ENCODE measurements around the gene HLA-DOB.
A peak's percentile ranks its signal among the peaks of the same experiment; 100 is the strongest.
"Not testable (repeated sequence)": the region's sequence is repeated elsewhere in the genome, so short reads cannot be mapped to it uniquely, and the experiment has no call there.

HLA-DOB gene

DNA sequence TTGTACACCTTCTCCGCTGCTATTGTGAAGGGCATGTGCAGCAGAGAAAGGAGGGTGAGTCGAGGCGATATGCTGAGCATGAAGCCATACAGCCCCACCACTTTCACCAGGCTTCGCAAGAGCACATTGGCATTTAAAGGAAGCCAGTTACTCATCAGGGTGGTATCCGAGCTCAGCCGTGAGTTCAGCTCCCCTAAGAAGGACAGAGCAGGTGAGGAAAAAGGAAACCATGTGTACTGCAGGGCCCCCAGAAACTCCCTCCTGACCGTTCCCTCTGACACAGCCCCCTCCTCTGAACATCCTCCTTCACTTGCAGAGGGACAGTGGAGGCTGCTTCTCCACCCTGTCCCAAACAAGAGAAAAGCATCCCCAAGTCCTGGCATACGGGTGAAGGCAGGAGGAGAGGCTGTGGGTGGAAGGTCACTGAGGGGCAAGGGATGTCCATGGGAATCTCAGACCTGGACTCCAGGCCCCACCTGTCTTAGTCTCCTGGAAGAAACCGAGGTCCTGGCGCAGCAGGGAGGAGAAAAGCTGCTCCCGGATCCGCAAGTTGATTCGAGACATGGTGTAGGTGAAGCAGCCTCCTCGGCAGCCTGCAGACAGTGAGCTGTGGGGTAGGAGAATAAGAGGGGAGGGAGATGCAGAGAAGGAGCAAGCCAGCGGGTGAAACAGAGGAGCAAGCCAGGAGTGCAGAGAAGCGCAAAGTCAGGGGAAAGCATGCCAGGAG is 18.5 kb upstream of the HLA-DOB start:
- Mint-ChIP-seq H3K27me3 (no peaks in the 10 kb centered on the region), H3K4me3 (peak overlapping the region; percentile 79 to 86), H3K9me3 (no peaks in the 10 kb centered on the region), H3K4me1 (peaks cover 84% of the 10 kb centered on the region), H3K27ac (peak overlapping the region; percentile 55 to 77)
- no peak for ATAC-seq
- DNase-seq = no peak

DNA sequence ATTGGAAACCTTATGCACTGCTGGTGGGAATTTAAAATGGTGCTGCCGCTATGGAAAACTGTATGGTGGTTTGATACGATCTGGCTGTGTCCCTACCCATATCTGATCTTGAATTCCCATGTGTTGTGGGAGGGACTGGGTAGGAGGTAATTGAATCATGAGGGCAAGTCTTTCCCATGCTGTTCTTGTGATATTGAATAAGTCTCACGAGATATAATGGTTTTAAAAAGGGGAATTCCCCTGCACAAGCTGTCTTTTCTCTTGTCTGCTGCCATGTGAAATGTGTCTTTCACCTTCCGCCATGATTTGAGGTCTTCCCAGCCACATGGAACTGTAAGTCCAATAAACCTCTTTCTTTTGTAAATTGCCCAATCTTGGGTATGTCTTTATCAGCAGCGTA is 16.9 kb upstream of the HLA-DOB start:
- peak overlapping the region; percentile 28 to 57 for H3K27ac Mint-ChIP-seq
- no peaks in the 10 kb centered on the region for H3K27me3 Mint-ChIP-seq
- peaks cover 86% of the 10 kb centered on the region for H3K4me1 Mint-ChIP-seq
- H3K4me3 Mint-ChIP-seq = peak overlapping the region; percentile 8 to 38
- ATAC-seq = no peak
- H3K9me3 Mint-ChIP-seq = no peaks in the 10 kb centered on the region
- no peak for DNase-seq

DNA sequence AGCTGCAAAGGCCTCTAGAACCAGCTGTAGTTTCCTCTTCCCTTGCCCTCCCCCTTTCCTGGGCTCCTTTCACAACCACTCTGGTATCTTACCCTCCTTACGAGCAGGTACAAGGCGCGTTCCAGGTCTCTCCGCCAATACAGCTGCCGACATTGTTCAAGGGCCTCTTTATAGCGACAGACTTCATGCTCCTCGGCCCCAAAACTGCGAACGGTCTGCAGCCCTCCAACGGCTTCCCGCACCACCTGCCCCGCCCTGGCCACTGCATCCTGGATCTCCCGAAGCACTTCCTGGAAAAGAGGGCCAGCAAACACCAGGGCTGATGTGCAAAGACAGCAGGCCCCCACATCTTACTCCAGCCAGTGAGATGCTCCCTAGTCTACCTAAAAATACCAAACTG is 15.7 kb upstream of the HLA-DOB start:
- no peak overlapping the region for H3K27ac Mint-ChIP-seq
- peaks cover 93% of the 10 kb centered on the region for H3K4me1 Mint-ChIP-seq
- H3K9me3 Mint-ChIP-seq = no peaks in the 10 kb centered on the region
- no peaks in the 10 kb centered on the region for H3K27me3 Mint-ChIP-seq
- ATAC-seq = no peak
- DNase-seq = no peak
- H3K4me3 Mint-ChIP-seq = no peak overlapping the region

DNA sequence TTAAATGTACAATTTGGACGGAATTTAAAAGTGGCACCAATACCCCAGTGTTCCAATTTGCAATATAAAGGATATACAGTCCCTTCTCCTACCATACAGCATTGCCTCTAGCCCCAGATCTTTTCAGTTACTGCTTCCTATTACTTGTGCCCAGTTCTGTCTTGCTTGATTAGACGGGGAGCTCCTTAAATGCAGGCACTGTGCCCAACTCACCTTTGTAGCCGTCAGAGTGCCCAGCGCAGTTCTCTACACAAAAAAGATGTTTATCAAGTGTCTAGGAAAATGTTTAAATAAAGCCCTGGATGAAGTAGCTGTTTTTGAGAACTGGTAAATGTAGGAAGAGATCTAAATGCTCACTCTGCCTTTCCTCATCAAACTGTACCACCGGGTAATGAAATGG is 14.1 kb upstream of the HLA-DOB start:
- H3K27ac Mint-ChIP-seq = peak overlapping the region in 1 of 2 donors; percentile 3

DNA sequence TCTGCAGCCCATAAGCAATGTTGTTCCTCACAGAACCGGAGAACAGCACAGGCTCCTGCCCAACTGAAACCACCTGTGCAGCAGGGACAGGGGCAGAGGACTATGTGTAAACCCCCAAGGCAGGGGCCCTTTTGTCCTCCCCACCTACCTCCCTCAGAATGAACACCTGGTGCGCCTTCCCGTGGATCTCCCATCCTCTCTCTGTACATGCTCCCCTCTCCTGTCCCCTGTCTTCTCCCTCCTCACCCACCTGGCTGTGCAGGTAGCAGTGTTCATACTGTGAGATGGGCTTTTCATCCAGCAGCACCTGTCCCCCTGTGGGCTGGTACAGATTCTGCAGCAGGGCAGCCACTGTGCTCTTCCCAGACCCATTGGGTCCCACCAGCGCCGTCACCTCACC is 13.2 kb upstream of the HLA-DOB start:
- no peak for ATAC-seq
- Mint-ChIP-seq H3K9me3 (no peaks in the 10 kb centered on the region), H3K4me1 (peaks cover 82% of the 10 kb centered on the region), H3K27me3 (no peaks in the 10 kb centered on the region), H3K27ac (peak overlapping the region in 1 of 2 donors; percentile 71), H3K4me3 (no peak overlapping the region)
- no peak for DNase-seq

More for the DNA sequence above, 14.1 kb upstream of the HLA-DOB start:
- ATAC-seq (no peak), DNase-seq (no peak)
- no peaks in the 10 kb centered on the region for H3K9me3 Mint-ChIP-seq
- H3K27me3 Mint-ChIP-seq = no peaks in the 10 kb centered on the region
- H3K4me3 Mint-ChIP-seq = no peak overlapping the region
- H3K4me1 Mint-ChIP-seq = peaks cover 91% of the 10 kb centered on the region

DNA sequence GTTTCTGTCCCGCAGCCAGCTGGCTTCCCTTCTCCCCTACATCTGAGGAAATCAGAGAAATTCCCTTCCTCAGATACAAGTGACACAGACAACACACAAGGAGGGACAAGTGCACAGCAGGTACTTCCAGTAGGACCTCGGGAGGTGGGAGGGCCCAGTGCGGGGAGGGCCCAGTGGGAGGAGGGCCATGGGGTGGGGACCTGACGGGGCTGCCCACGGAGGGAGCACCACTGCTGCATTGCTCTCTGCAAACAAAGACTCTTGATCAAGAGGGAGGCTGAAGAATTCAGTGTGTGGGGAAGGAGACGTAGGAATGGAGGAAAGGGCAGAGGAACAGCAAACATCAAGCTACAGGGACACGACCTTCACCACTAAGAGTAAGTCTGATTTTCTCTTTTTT is 12.7 kb upstream of the HLA-DOB start:
- no peak for DNase-seq
- no peaks in the 10 kb centered on the region for H3K27me3 Mint-ChIP-seq
- no peak for ATAC-seq
- H3K4me1 Mint-ChIP-seq = peaks cover 77% of the 10 kb centered on the region
- H3K27ac Mint-ChIP-seq = peak overlapping the region in 1 of 2 donors; percentile 74
- H3K9me3 Mint-ChIP-seq = no peaks in the 10 kb centered on the region
- no peak overlapping the region for H3K4me3 Mint-ChIP-seq

DNA sequence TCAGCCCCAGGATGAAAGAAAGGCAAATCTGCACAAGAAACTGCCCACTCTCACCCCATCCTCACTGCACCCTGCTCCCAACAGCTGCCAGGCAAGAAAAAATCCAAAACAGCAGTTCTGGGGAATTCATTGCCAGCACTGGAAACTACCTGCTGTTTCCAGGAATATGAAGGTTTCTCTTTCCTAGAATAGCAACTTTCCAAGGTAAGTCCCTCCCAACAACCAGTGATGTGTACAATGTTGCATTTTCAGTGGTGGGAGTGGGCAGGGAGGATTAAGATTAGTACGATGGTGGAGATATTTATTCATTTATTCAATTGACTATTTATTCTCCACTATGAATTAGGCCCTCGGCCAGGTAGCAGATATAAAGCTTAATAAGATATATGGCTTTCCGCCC is 10.2 kb upstream of the HLA-DOB start:
- Mint-ChIP-seq H3K4me1 (peaks cover 52% of the 10 kb centered on the region), H3K27me3 (no peaks in the 10 kb centered on the region), H3K4me3 (no peak overlapping the region), H3K9me3 (no peaks in the 10 kb centered on the region), H3K27ac (peak overlapping the region in 1 of 2 donors; percentile 13)
- no peak for DNase-seq
- no peak for ATAC-seq

DNA sequence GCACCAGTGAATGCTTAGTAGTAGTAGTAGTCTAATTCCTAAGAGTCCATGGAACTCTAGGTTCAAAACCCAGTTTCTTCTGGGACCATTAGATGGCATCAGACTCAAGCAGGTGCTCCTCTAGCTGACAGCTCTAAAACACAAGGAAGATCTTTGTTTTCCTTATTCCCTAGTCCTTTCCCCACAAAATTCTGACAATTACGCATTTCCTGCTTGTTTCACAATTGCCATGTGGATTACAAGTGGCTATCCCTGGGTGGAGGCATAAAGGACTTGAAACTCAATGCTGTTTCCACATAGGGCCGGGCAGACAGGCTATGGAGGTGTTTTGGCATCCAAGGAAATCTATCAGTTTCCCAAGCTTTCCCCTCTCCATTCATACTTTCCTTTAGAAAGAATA is 9.2 kb upstream of the HLA-DOB start:
- DNase-seq (no peak), ATAC-seq (no peak)
- peaks cover 43% of the 10 kb centered on the region for H3K4me1 Mint-ChIP-seq
- H3K27ac Mint-ChIP-seq = peak overlapping the region in 1 of 2 donors; percentile 26
- no peak overlapping the region for H3K4me3 Mint-ChIP-seq
- no peaks in the 10 kb centered on the region for H3K27me3 Mint-ChIP-seq
- no peaks in the 10 kb centered on the region for H3K9me3 Mint-ChIP-seq

DNA sequence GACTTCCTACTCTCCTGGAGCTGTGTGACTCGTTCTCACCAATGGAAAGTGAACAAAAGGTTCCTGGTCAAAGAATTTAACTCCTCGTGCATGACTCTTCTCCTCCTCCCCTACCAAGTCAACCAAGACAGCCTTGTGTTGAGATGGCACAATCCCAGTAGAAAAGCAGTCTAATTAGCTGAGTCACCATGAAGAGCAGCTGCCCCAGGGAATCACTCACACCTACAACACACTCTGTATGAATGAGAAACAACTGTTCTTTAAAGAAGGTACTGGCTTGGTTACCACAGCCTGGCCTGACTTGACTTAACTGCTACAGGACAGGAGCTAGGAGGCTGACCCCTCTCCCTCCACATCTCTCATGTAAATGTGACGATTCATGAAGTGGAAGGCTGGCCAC is 2.9 kb upstream of the HLA-DOB start:
- Mint-ChIP-seq H3K4me3 (no peak overlapping the region), H3K27ac (no peak overlapping the region), H3K27me3 (no peaks in the 10 kb centered on the region), H3K4me1 (peaks cover 11% of the 10 kb centered on the region), H3K9me3 (no peaks in the 10 kb centered on the region)
- ATAC-seq (no peak), DNase-seq (no peak)

DNA sequence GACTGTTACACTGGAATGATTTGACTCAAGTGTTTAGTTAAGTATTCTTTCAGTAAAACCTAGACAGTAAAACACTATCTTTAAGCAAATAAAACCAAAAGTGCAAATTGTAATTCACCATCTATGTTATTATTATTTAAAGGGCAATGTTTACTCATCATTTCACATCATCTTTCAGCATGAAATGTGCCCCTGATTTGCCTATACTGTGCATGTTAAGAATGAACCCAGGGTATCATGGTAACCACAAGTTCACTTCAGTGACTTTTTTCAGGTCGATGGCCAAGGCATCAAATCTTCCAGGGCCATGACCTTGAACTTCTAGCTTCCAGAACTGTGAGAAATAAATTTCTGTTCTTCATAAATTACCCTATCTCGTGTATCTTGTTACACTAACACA is 2.1 kb upstream of the HLA-DOB start:
- DNase-seq = no peak
- Mint-ChIP-seq H3K9me3 (no peaks in the 10 kb centered on the region), H3K4me3 (no peak overlapping the region), H3K27me3 (no peaks in the 10 kb centered on the region), H3K4me1 (peaks cover 11% of the 10 kb centered on the region), H3K27ac (no peak overlapping the region)
- no peak for ATAC-seq

DNA sequence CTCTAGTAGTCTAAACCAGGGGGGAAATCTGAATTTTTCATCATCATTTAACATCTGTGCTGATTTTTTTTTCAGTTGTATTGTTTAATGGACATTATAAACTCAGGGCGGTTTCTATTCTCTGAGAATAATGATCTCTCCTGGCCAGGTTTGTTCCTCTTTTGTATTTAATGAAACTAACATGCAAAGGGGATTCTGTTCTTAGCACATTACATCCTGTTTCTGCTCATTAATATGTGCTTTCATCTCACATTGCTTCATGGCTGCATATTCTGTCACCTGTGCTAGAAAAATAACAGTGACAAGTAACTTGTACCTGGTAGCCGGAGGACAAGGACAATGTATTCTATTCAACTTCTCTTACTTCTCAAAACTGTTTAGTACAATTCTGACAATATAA is 806 bp downstream of the HLA-DOB start:
- DNase-seq (no peak), ATAC-seq (no peak)
- Mint-ChIP-seq H3K27ac (no peak overlapping the region), H3K4me3 (no peak overlapping the region), H3K27me3 (no peaks in the 10 kb centered on the region), H3K9me3 (no peaks in the 10 kb centered on the region), H3K4me1 (peaks cover 11% of the 10 kb centered on the region)

DNA sequence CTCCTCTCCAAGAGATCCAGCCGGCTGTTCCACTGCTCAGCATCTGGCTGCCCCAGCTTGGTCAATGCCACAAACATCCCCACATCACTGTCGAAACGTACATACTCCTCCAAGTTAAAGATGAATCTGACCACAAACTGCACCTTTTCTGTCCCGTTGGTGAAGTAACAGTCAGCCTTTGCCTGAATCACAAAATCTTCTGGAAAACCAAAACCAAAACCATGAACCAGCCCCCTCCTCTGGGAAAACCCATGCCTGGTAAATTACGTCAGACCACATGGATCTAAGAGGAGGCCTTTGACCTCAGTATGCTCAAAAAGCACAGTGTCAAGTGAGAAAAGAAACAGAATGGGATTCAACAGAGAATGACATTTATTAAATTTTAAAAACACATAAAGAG is 1.7 kb downstream of the HLA-DOB start:
- ATAC-seq = no peak
- H3K27me3 Mint-ChIP-seq = no peaks in the 10 kb centered on the region
- no peak for DNase-seq
- no peaks in the 10 kb centered on the region for H3K9me3 Mint-ChIP-seq
- no peak overlapping the region for H3K4me3 Mint-ChIP-seq
- H3K4me1 Mint-ChIP-seq = peaks cover 11% of the 10 kb centered on the region
- H3K27ac Mint-ChIP-seq = no peak overlapping the region

DNA sequence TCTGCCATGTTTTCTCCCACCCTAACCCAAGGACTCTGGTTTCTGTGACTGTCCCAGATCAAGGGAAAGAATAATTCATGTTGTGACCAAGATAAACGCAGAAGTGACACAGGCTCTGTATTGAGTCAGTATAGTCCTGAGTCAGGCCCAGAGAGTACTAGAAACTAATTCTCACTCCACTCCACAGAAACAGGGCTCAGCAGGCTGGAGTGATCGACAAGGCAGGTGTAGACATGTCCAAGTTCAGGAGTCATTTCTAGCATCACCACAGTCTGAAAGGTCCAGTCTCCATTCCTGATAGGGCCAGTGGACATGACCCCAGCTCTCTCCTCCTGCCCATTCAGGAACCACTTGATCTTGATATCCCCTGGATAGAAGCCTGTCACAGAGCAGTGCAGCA is 2.7 kb downstream of the HLA-DOB start:
- Mint-ChIP-seq H3K4me1 (peaks cover 11% of the 10 kb centered on the region), H3K27ac (no peak overlapping the region), H3K4me3 (no peak overlapping the region), H3K27me3 (no peaks in the 10 kb centered on the region), H3K9me3 (no peaks in the 10 kb centered on the region)
- ATAC-seq = no peak
- no peak for DNase-seq

DNA sequence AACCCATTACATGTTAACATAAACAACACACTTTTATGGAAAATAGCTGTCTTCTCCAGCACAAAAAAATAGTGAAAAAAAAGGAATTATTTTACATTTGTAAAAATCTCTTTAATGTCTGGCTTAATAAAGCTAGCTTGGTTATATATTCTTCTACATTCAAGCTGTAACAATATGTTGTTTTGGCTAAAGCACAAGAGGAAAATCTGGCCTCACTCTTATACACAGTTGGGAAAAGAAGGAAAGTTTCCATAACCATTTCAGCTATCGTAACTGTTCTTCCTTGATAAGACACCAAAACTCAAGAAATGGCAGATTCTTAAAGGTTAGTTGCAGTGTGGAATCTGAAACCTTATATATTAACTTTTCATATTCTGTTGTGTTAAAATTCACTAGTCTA is 7.6 kb downstream of the HLA-DOB start:
- Mint-ChIP-seq H3K9me3 (no peaks in the 10 kb centered on the region), H3K4me1 (peaks cover 12% of the 10 kb centered on the region), H3K27ac (no peak overlapping the region), H3K4me3 (no peak overlapping the region), H3K27me3 (peaks cover 29% of the 10 kb centered on the region)
- no peak for DNase-seq
- ATAC-seq = no peak

DNA sequence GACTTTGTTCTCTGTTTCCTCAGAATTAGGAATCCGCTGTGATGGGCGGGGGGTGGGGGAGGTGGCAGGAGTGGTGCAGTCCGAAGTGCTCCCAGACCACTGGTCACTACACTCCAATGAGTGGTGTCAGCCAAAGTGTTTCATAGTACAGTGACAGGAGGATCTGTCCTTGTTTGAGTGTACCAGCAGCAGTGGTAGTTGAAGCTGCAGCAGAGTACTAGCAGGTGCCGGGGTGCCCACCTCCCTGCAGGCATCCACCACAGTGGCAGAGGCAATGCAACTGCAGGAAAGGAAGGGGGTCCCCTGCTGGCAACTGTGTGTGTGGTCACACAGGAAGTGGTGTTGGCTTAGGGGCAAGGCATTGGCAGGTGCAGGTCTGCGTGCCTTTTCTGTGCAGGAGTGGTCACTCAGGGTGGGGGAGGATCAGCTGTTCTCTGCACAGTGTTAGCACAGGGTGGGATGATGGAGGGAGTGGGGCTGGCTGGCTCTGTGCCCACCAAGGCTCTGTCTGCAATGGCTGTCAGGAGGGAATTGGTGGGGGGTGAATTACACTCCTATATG is 9.7 kb downstream of the HLA-DOB start:
- Mint-ChIP-seq H3K4me3 (no peak overlapping the region), H3K9me3 (no peaks in the 10 kb centered on the region), H3K4me1 (peaks cover 12% of the 10 kb centered on the region), H3K27me3 (peaks cover 50% of the 10 kb centered on the region), H3K27ac (no peak overlapping the region)
- DNase-seq (no peak), ATAC-seq (peak; percentile 53)

DNA sequence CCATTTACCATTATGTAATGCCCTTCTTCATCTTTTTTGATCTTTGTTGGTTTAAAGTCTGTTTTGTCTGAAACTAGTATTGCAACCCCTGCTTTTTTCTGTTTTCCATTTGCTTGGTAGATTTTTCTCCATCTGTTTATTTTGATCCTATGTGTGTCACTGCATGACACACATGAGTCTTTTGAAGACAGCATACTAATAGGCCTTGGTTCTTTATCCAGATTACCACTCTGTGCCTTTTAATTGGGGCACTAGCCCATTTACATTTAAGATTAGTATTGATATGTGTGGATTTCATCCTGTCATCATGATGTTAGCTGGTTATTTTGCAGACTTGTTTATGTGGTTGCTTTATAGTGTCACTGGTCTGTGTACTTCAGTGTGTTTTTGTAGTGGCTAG is 11.4 kb downstream of the HLA-DOB start:
- not testable (repeated sequence) for H3K9me3 Mint-ChIP-seq, DNase-seq, H3K27ac Mint-ChIP-seq, ATAC-seq, H3K4me3 Mint-ChIP-seq
- H3K27me3 Mint-ChIP-seq = peaks cover 57% of the 10 kb centered on the region
- H3K4me1 Mint-ChIP-seq = peaks cover 12% of the 10 kb centered on the region

DNA sequence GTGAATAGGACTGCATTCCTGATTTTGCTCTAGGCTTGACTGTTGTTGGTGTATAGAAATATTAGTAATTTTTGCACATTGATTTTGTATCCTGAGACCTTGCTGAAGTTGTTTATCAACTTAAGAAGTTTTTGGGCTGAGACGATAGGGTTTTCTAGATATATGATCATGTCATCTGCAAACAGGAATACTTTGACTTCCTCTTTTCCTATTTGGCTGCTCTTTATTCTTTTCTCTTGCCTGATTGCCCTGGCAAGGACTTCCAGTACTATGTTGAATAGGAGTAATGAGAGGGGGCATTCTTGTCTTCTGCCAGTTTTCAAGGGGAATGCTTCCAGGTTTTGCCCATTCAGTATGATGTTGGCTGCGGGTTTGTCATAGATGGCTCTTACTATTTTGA is 13.4 kb downstream of the HLA-DOB start:
- H3K27ac Mint-ChIP-seq = no peak overlapping the region
- ATAC-seq = no peak
- H3K9me3 Mint-ChIP-seq = no peaks in the 10 kb centered on the region
- H3K4me3 Mint-ChIP-seq = no peak overlapping the region
- no peak for DNase-seq
- H3K27me3 Mint-ChIP-seq = peaks cover 66% of the 10 kb centered on the region
- peaks cover 12% of the 10 kb centered on the region for H3K4me1 Mint-ChIP-seq

All from stimulated activated naive CD8-positive, alpha-beta T cell treated with anti-CD3 and anti-CD28 coated beads, Interleukin-15, amount 100 ng/mL, for 72 hours (primary cell).